ENCODE results near the gene THAP4. TPM values are rescaled to one million over a fixed set of nuclear protein-coding genes. Genes with fewer than 3 reads are reported as not detected.

The THAP4 gene
- total RNA-seq, 1 donor: 36.7 TPM

- TF ChIP-seq CTCF (IDR thresholded peaks at IDR 0.05; ENCODE audit: insufficient read depth, low read depth, low read length): no peak
- peak overlapping the region; percentile 53 for H3K4me3 ChIP-seq (ENCODE audit: low read depth, low read length)
- no peak for DNase-seq (ENCODE audit: low read depth)
Observed at GRCh38 chr2:241540401-241540770, 96.6 kb downstream of the THAP4 start.

- H3K4me3 ChIP-seq (ENCODE audit: low read depth, low read length): no peak overlapping the region
- no peak for DNase-seq (ENCODE audit: low read depth)
- no peak for TF ChIP-seq CTCF (IDR thresholded peaks at IDR 0.05; ENCODE audit: insufficient read depth, low read depth, low read length)
Observed at GRCh38 chr2:241539616-241540374, 97.2 kb downstream of the THAP4 start.

- no peak for TF ChIP-seq CTCF (IDR thresholded peaks at IDR 0.05; ENCODE audit: insufficient read depth, low read depth, low read length)
- H3K4me3 ChIP-seq (ENCODE audit: low read depth, low read length): no peak overlapping the region
- no peak for DNase-seq (ENCODE audit: low read depth)
Observed at GRCh38 chr2:241538838-241539615, 97.9 kb downstream of the THAP4 start.

- no peak for TF ChIP-seq CTCF (IDR thresholded peaks at IDR 0.05; ENCODE audit: insufficient read depth, low read depth, low read length)
- DNase-seq (ENCODE audit: low read depth): no peak
- H3K4me3 ChIP-seq (ENCODE audit: low read depth, low read length): no peak overlapping the region
Observed at GRCh38 chr2:241535871-241536655, 100.9 kb downstream of the THAP4 start.

GRCh38 chr2:241534701-241535375, 102.1 kb downstream of the THAP4 start:
- no peak for DNase-seq (ENCODE audit: low read depth)
- TF ChIP-seq CTCF (IDR thresholded peaks at IDR 0.05; ENCODE audit: insufficient read depth, low read depth, low read length): no peak

More at GRCh38 chr2:241534701-241535375, 102.1 kb downstream of the THAP4 start:
- H3K4me3 ChIP-seq (ENCODE audit: low read depth, low read length): no peak overlapping the region

Small RNA genes within 50 kb of the gene (small RNA-seq; reads per million reads assigned to genes)
- gene RNA5SP122: not detected

Other genes starting within 250 kb of the THAP4 start
- 210 and 245 TPM in 2 replicates for gene STK25, start 128.6 kb downstream of the THAP4 start, total RNA-seq
- gene BOK, start 78.4 kb downstream of the THAP4 start, total RNA-seq: 42.2 and 54.0 TPM in 2 replicates
- gene ATG4B, start 535 bp upstream of the THAP4 start, total RNA-seq: 36.7 and 47.1 TPM in 2 replicates
- 33.2 and 40.9 TPM in 2 replicates for gene DTYMK, start 49.7 kb upstream of the THAP4 start, total RNA-seq
- 13.2 and 21.2 TPM in 2 replicates for gene ING5, start 64.9 kb upstream of the THAP4 start, total RNA-seq
- 13.4 and 18.0 TPM in 2 replicates for gene D2HGDH, start 97.5 kb upstream of the THAP4 start, total RNA-seq
- under 0.01 and 0.43 TPM in 2 replicates for gene GAL3ST2, start 139.7 kb upstream of the THAP4 start, total RNA-seq
- gene NEU4, start 172.0 kb upstream of the THAP4 start, total RNA-seq: not detected in 2 replicates
- not detected in 2 replicates for gene PDCD1, start 221.7 kb upstream of the THAP4 start, total RNA-seq
- gene RTP5, start 232.6 kb upstream of the THAP4 start, total RNA-seq: not detected in 2 replicates